Skeletal muscle satellite cell (primary cell): Measurements from ENCODE around the gene CLIC5.
"Not testable (repeated sequence)": the region's sequence is repeated elsewhere in the genome, so short reads cannot be mapped to it uniquely, and the experiment has no call there.

Experiments used
- H3K27me3 ChIP-seq: 2 replicates; pipeline ENCODE4 v1.7.0; 2013; ENCODE audit warnings: low read length; ENCODE audit not compliant: control insufficient read depth, insufficient read depth
- H3K36me3 ChIP-seq: 2 replicates; pipeline ENCODE4 v1.7.0; 2013; ENCODE audit warnings: mild to moderate bottlenecking, control low read depth, low read length; ENCODE audit not compliant: insufficient read depth
- H3K4me1 ChIP-seq: 2 replicates; pipeline ENCODE4 v1.7.0; 2013; ENCODE audit warnings: low read length; ENCODE audit not compliant: control insufficient read depth, insufficient read depth
- H3K4me2 ChIP-seq: 2 replicates; pipeline ENCODE4 v1.7.0; 2013; ENCODE audit warnings: mild to moderate bottlenecking, low read length
- H3K4me3 ChIP-seq: 2 replicates; pipeline ENCODE4 v1.7.0; 2013; ENCODE audit warnings: low read length
- H3K9ac ChIP-seq: 2 replicates; pipeline ENCODE4 v1.7.0; 2013; ENCODE audit warnings: mild to moderate bottlenecking, low read depth, low read length, moderate library complexity
- H3K9me3 ChIP-seq: replicated peaks from 2 replicates; pipeline ENCODE4 v1.7.0; 2013; ENCODE audit warnings: mild to moderate bottlenecking, control low read depth, low read length

CLIC5 gene

GRCh38 chr6:45933855-45934254 lies 81.8 kb downstream of the CLIC5 start:
- H3K4me3 ChIP-seq, result no peak overlapping the region
- H3K4me2 ChIP-seq, result no peak overlapping the region
- H3K9ac ChIP-seq, result no peak overlapping the region
- no peaks in the 10 kb centered on the region for H3K9me3 ChIP-seq
- H3K4me1 ChIP-seq, result no peaks in the 10 kb centered on the region
- peaks cover 31% of the 10 kb centered on the region for H3K27me3 ChIP-seq
- no peaks in the 10 kb centered on the region for H3K36me3 ChIP-seq

GRCh38 chr6:45931232-45931631 lies 84.4 kb downstream of the CLIC5 start:
- Histone ChIP-seq H3K27me3 (peaks cover 24% of the 10 kb centered on the region), H3K9me3 (no peaks in the 10 kb centered on the region), H3K4me2 (no peak overlapping the region), H3K4me1 (no peaks in the 10 kb centered on the region), H3K36me3 (no peaks in the 10 kb centered on the region), H3K4me3 (no peak overlapping the region), H3K9ac (no peak overlapping the region)

GRCh38 chr6:45930420-45931040 lies 85.1 kb downstream of the CLIC5 start:
- Histone ChIP-seq H3K4me3 (no peak overlapping the region), H3K9ac (no peak overlapping the region), H3K4me2 (no peak overlapping the region), H3K27me3 (peaks cover 20% of the 10 kb centered on the region), H3K9me3 (no peaks in the 10 kb centered on the region), H3K4me1 (no peaks in the 10 kb centered on the region), H3K36me3 (no peaks in the 10 kb centered on the region)

GRCh38 chr6:45929421-45930361 lies 86.0 kb downstream of the CLIC5 start:
- Histone ChIP-seq H3K4me1 (no peaks in the 10 kb centered on the region), H3K27me3 (peaks cover 15% of the 10 kb centered on the region), H3K4me3 (no peak overlapping the region), H3K4me2 (no peak overlapping the region), H3K9me3 (no peaks in the 10 kb centered on the region), H3K36me3 (no peaks in the 10 kb centered on the region), H3K9ac (no peak overlapping the region)

GRCh38 chr6:45928721-45929305 lies 86.8 kb downstream of the CLIC5 start:
- H3K4me2 ChIP-seq, result no peak overlapping the region
- peaks cover 6% of the 10 kb centered on the region for H3K4me1 ChIP-seq

GRCh38 chr6:45927421-45928320 lies 88.0 kb downstream of the CLIC5 start:
- Histone ChIP-seq H3K4me1 (peaks cover 11% of the 10 kb centered on the region), H3K9me3 (no peaks in the 10 kb centered on the region)

More at GRCh38 chr6:45928721-45929305, 86.8 kb downstream of the CLIC5 start:
- Histone ChIP-seq H3K9ac (no peak overlapping the region), H3K36me3 (no peaks in the 10 kb centered on the region), H3K9me3 (no peaks in the 10 kb centered on the region), H3K27me3 (peaks cover 8% of the 10 kb centered on the region), H3K4me3 (no peak overlapping the region)

GRCh38 chr6:45926423-45926822 lies 89.2 kb downstream of the CLIC5 start:
- H3K36me3 ChIP-seq, H3K4me3 ChIP-seq, H3K4me2 ChIP-seq, H3K9ac ChIP-seq, H3K9me3 ChIP-seq, H3K27me3 ChIP-seq: not testable (repeated sequence)
- peaks cover 11% of the 10 kb centered on the region for H3K4me1 ChIP-seq

More at GRCh38 chr6:45927421-45928320, 88.0 kb downstream of the CLIC5 start:
- H3K36me3 ChIP-seq, result no peaks in the 10 kb centered on the region
- H3K4me3 ChIP-seq, result no peak overlapping the region
- H3K4me2 ChIP-seq, result no peak overlapping the region
- H3K9ac ChIP-seq, result no peak overlapping the region
- H3K27me3 ChIP-seq, result peaks cover 3% of the 10 kb centered on the region

- Histone ChIP-seq H3K9me3 (no peaks in the 10 kb centered on the region), H3K27me3 (peaks cover 3% of the 10 kb centered on the region), H3K4me1 (peaks cover 11% of the 10 kb centered on the region), H3K9ac (no peak overlapping the region), H3K36me3 (no peaks in the 10 kb centered on the region), H3K4me3 (no peak overlapping the region), H3K4me2 (no peak overlapping the region)
These were observed 90.8 kb downstream of the CLIC5 start for GRCh38 chr6:45924763-45925342.

- H3K4me2 ChIP-seq, result peak overlapping the region; percentile 56
- H3K36me3 ChIP-seq, result no peaks in the 10 kb centered on the region
- peaks cover 3% of the 10 kb centered on the region for H3K27me3 ChIP-seq
- H3K9ac ChIP-seq, result no peak overlapping the region
- no peak overlapping the region for H3K4me3 ChIP-seq
- H3K4me1 ChIP-seq, result peaks cover 11% of the 10 kb centered on the region
- H3K9me3 ChIP-seq, result no peaks in the 10 kb centered on the region
These were observed 91.7 kb downstream of the CLIC5 start for GRCh38 chr6:45923831-45924391.

GRCh38 chr6:45922728-45923351 lies 92.8 kb downstream of the CLIC5 start:
- H3K36me3 ChIP-seq, result no peaks in the 10 kb centered on the region
- peaks cover 11% of the 10 kb centered on the region for H3K4me1 ChIP-seq
- peak overlapping the region; percentile 19 for H3K9ac ChIP-seq
- H3K4me3 ChIP-seq, result no peak overlapping the region
- no peaks in the 10 kb centered on the region for H3K9me3 ChIP-seq
- H3K4me2 ChIP-seq, result no peak overlapping the region
- peaks cover 3% of the 10 kb centered on the region for H3K27me3 ChIP-seq
